Hepatic stellate cell (primary cell): ENCODE data around the gene LMOD2.
A peak's percentile ranks its signal among the peaks of the same experiment; 100 is the strongest.

Source experiments
- DNase-seq: peaks from one replicate; pipeline ENCODE4 v3.0.0; 2011; ENCODE audit warnings: low spot score

The LMOD2 gene

GRCh38 chr7:123639631-123640030 lies 16.0 kb upstream of the LMOD2 start:
- DNase-seq, result no peak

GRCh38 chr7:123640583-123640982 lies 15.1 kb upstream of the LMOD2 start:
- DNase-seq, result no peak

- no peak for DNase-seq
Observed at GRCh38 chr7:123641901-123642300, 13.8 kb upstream of the LMOD2 start.

GRCh38 chr7:123643495-123644441 lies 11.9 kb upstream of the LMOD2 start:
- DNase-seq, result peak; percentile 26

- no peak for DNase-seq
Observed at GRCh38 chr7:123645516-123645915, 10.2 kb upstream of the LMOD2 start.

- no peak for DNase-seq
Observed at GRCh38 chr7:123647106-123647730, 8.4 kb upstream of the LMOD2 start.

GRCh38 chr7:123649964-123650363 lies 5.7 kb upstream of the LMOD2 start:
- DNase-seq, result peak; percentile 7

GRCh38 chr7:123650595-123650994 lies 5.1 kb upstream of the LMOD2 start:
- no peak for DNase-seq

- DNase-seq, result no peak
Observed at GRCh38 chr7:123652406-123652805, 3.3 kb upstream of the LMOD2 start.

- DNase-seq, result no peak
Observed at GRCh38 chr7:123653162-123653561, 2.5 kb upstream of the LMOD2 start.

GRCh38 chr7:123656544-123657303 lies 1.1 kb downstream of the LMOD2 start:
- no peak for DNase-seq

GRCh38 chr7:123657304-123657685 lies 1.6 kb downstream of the LMOD2 start:
- no peak for DNase-seq

- DNase-seq, result no peak
Observed at GRCh38 chr7:123658023-123658422, 2.4 kb downstream of the LMOD2 start.

- no peak for DNase-seq
Observed at GRCh38 chr7:123660514-123661354, 5.1 kb downstream of the LMOD2 start.

GRCh38 chr7:123661765-123662164 lies 6.1 kb downstream of the LMOD2 start:
- no peak for DNase-seq

GRCh38 chr7:123662293-123662692 lies 6.6 kb downstream of the LMOD2 start:
- no peak for DNase-seq

GRCh38 chr7:123662755-123663154 lies 7.1 kb downstream of the LMOD2 start:
- no peak for DNase-seq

GRCh38 chr7:123663200-123663599 lies 7.5 kb downstream of the LMOD2 start:
- no peak for DNase-seq

- no peak for DNase-seq
Observed at GRCh38 chr7:123665157-123665556, 9.5 kb downstream of the LMOD2 start.

- DNase-seq, result no peak
Observed at GRCh38 chr7:123665896-123666295, 10.2 kb downstream of the LMOD2 start.

- no peak for DNase-seq
Observed at GRCh38 chr7:123666492-123666891, 10.8 kb downstream of the LMOD2 start.

GRCh38 chr7:123669485-123669884 lies 13.8 kb downstream of the LMOD2 start:
- no peak for DNase-seq
